Ovary (tissue), 3 donors: Measurements from ENCODE around the gene MLXIPL.

Experiments used
- POLR2A ChIP-seq: fragments of 450-650 bp; IDR thresholded peaks from one replicate; pipeline ENCODE4 v1.6.1; 2017; ENCODE audit warnings: antibody characterized with exemption, mild to moderate bottlenecking, moderate library complexity
- TF ChIP-seq, protein P1 (sequence below), 3 donors: fragments of 450-650 bp in 2 of 3; fragments of 200-600 bp in 1 of 3; IDR thresholded peaks; one replicate each; pipeline versions ENCODE4 v1.5.1 to v1.8.0; 2016 to 2022; ENCODE audit warnings: antibody characterized with exemption in 3 of 3, mild to moderate bottlenecking in 1 of 3
- donor health status: DM: no; HTN: no; CAD: no.

DNA sequence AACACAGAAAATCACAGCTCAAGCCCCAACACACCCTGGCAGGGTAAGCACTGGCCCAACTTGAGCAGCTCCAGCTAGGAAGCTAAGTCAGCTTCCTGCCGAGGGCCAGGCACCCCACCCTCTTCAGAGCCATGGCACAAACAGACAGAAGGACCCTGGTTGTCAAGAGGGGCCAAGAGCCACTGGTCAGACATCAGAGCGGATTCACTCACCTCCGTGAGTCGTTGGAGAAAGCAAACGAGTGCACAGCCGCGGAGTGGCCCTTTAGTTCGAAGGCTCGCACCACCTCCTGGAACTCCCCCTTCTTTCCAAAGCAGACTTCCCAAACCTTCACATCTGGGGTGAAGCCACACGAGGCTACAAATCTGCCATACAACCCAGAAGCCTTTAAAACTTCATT is 53.3 kb downstream of the MLXIPL start:
- TF ChIP-seq POLR2A, result no peak
- TF ChIP-seq, protein P1, sequence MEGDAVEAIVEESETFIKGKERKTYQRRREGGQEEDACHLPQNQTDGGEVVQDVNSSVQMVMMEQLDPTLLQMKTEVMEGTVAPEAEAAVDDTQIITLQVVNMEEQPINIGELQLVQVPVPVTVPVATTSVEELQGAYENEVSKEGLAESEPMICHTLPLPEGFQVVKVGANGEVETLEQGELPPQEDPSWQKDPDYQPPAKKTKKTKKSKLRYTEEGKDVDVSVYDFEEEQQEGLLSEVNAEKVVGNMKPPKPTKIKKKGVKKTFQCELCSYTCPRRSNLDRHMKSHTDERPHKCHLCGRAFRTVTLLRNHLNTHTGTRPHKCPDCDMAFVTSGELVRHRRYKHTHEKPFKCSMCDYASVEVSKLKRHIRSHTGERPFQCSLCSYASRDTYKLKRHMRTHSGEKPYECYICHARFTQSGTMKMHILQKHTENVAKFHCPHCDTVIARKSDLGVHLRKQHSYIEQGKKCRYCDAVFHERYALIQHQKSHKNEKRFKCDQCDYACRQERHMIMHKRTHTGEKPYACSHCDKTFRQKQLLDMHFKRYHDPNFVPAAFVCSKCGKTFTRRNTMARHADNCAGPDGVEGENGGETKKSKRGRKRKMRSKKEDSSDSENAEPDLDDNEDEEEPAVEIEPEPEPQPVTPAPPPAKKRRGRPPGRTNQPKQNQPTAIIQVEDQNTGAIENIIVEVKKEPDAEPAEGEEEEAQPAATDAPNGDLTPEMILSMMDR (IDR thresholded peaks at IDR 0.05), result no peak
